Activated T-helper 17 cell treated with anti-CD3 and anti-CD28 coated beads, Interleukin-2, amount 50 U/mL, for 72 hours (primary cell): ENCODE data around the gene CLPSL2. TPM values are rescaled to one million over a fixed set of nuclear protein-coding genes. Genes with fewer than 3 reads are reported as not detected.
"Not testable (repeated sequence)": the region's sequence is repeated elsewhere in the genome, so short reads cannot be mapped to it uniquely, and the experiment has no call there.

ENCODE experiments used
- ATAC-seq: fragments of 150-1000 bp; cut with Tn5 transposase; replicated peaks from 2 replicates; pipeline ENCODE4 v1.10.0; 2021; ENCODE audit warnings: mild to moderate bottlenecking, moderate library complexity
- H3K27ac Mint-ChIP-seq: one replicate; pipeline ENCODE4 v1.8.0; 2022; ENCODE audit warnings: mixed read lengths
- H3K27me3 Mint-ChIP-seq: one replicate; pipeline ENCODE4 v1.8.0; 2022; ENCODE audit warnings: mixed read lengths
- H3K36me3 Mint-ChIP-seq: one replicate; pipeline ENCODE4 v1.8.0; 2022; ENCODE audit warnings: low read depth, mild to moderate bottlenecking, mixed read lengths
- H3K4me1 Mint-ChIP-seq: one replicate; pipeline ENCODE4 v1.8.0; 2022; ENCODE audit warnings: mixed read lengths
- H3K4me3 Mint-ChIP-seq: one replicate; pipeline ENCODE4 v1.8.0; 2022; ENCODE audit warnings: mild to moderate bottlenecking, mixed read lengths
- H3K9me3 Mint-ChIP-seq: one replicate; pipeline ENCODE4 v1.8.0; 2022; ENCODE audit warnings: mixed read lengths
- total RNA-seq, 2 donors: library from RNA; stranded (reverse); gene quantifications; one replicate each; pipeline ENCODE4 v1.2.3, GENCODE V29; 2022

Gene CLPSL2, protein sequence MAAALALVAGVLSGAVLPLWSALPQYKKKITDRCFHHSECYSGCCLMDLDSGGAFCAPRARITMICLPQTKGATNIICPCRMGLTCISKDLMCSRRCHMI
- not detected for total RNA-seq

DNA sequence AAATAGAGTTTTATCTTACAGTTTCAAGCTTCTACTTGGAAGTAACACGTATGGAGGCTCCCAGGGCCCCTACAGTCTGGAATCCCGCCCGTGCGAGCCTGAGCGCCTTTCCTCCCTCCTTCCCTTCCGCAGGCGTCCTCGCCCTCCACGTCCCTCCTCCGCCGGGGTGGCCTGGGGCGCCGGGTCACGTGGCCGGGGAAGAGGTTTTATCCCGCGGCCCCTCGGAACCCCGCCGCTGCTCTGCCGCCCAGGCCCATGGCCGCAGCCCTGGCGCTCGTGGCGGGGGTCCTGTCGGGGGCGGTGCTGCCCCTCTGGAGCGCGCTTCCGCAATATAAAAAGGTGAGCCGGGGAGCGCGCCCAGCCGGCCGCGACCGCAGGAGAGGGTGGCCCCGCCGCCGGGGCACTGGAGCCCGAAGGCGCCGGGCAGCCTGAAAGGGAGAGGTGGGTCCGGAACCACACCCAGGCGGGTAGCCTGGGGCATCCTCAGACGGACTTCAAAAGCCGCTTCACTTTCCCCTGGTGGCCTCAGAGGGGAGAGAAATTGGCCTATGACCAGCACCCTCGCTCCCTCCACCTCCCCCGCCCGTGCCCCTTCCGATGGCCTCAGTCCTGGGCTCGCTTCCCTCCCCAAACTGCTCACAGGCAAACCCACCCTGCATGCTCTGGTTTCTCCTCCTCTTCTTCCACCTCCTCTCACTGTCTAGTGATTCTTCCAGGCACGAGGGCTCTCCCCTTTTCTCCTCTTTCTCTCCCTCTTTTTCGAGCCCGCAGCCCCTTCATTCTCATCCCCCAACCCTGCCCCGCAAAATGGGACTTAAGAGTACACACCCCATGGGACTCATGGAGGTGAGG is at the start of gene CLPSL2:
CLPSL2 (plus strand) TSS at position 235 of the 852 bp plus-strand sequence; CDS start at position 256, 21 bp downstream.
- ATAC-seq, result peak; percentile 21

DNA sequence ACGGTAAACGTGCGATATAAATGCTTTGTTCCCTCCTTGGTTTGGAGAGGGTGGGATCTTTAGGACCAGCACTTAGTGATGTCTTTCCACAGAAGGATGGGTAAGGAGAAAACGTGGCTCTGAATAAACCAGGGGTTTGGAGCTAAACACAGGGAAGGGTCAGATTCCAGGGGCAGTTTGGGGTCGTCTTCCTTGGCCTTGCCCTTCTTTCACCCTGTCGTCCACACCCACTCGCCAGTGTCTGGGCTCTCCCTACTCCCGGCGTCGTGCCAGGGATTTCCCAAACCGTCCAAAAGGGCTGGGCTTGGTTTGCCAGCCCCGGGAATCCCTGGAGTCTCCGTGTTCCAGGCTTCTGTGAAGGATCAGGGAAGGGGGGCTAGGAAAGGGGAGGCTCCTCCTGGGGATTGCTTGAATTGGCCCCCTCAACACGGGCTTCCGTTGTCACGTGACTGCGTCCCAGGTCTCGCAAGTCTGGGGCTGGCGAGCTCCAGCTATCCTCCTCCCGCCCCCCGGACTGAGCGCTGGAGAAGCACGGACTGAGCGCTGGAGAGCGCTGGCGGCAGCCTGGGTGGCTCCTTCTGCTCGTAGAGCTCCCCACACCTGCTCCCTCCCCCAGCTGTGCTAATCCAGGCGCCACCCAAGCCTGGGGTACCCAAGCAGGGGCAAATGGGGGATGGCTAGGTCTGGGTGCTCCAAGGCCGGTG is 49.0 kb upstream of the CLPSL2 start:
- H3K27ac Mint-ChIP-seq, result peak overlapping the region; percentile 67
- peak overlapping the region; percentile 71 for H3K4me3 Mint-ChIP-seq
- peak; percentile 22 for ATAC-seq
- H3K9me3 Mint-ChIP-seq, result no peaks in the 10 kb centered on the region
- H3K4me1 Mint-ChIP-seq, result peaks cover 42% of the 10 kb centered on the region
- no peaks in the 10 kb centered on the region for H3K36me3 Mint-ChIP-seq
- H3K27me3 Mint-ChIP-seq, result no peaks in the 10 kb centered on the region

More for the DNA sequence above, at the start of gene CLPSL2:
- Mint-ChIP-seq H3K4me1 (no peaks in the 10 kb centered on the region), H3K36me3 (no peaks in the 10 kb centered on the region), H3K9me3 (no peaks in the 10 kb centered on the region), H3K4me3 (peak within 1 kb of the TSS; percentile 55), H3K27ac (no peak within 1 kb of the TSS), H3K27me3 (peaks cover 24% of the 10 kb centered on the region)

DNA sequence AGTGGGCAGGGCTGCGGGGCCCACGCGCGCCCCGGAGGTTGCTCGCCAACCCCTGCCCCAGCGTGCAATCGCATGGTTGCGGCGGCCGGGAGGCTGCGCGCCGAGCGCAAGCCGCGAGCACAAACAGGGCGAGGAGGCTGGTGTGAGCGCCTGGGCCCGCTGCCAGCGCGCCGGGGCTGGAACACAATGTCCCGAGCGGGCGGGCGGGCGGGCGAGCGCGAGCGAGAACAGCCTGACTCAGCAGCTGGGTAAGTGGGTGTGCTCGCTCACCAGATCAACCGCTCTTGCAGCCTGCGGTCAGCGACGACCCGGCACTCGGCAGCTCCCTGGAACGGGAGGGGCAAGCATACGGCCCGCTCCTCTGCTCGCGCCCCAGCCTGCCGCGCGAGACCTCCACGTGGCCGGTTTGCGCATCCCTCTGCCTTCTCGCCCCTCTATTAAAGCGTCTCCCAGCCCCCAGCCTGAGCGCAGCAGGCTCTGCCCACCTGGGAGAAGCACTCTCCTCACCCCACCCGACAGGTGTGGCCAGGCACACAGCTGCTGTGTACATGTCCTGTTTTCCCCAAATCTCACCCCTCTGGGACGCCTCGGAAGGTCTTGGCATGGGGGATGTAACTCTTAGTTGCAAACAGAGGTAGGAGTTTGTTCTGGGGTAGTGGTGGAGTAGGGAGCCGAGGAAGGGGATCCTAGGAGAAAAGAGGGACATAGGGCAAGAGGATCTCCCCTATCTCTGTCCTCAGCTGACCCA is 48.3 kb upstream of the CLPSL2 start:
- H3K27ac Mint-ChIP-seq, result peak overlapping the region; percentile 64

DNA sequence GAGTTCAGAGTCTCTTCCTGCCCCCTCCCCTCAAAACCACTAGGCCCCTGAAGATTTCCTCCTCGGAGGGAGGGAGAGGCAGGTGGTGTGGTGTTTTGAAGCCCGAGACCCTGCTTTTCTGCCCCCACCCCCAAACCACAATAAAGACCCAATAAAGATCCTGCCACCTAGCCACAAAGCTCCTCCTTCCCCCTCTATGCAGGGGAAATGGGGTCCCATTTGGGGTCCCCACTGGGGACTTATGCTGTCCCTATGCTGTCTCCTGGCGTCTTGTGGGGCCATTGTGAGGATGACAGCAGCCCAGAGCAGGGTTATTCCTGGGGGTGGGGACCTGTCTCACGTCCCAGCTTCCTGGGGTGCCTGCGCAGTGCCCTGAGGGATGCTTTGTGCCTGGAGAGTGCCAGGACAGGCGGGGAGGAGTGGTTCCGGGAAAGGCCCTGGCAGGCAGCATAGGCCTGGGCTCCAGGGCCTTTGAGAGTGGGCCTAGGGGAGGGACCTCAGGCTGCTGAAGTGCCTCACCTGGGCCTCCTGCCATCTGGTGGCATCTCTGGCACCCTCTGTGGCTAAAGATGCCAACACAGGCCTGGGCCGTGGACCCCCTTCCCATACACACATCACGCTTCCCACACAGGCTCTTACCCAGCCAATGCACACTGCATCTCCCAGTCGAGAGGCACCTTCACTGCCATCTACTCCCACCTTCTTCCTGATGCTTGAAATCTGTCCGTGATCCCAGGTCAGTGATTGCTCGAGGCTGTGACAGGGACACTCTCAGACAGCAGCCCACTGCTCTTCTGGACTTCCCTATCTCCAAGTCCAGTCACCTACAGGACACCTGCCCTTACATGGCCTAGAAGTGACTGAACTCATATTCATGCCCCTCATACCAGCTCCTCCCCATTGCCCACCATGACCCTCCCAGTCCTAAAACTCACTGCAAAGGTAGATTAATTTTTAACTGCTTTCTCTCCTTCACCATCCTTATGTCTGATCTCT is 47.4 kb upstream of the CLPSL2 start:
- Mint-ChIP-seq H3K36me3 (no peaks in the 10 kb centered on the region), H3K27me3 (no peaks in the 10 kb centered on the region), H3K4me1 (peaks cover 47% of the 10 kb centered on the region), H3K27ac (peak overlapping the region; percentile 64), H3K9me3 (no peaks in the 10 kb centered on the region), H3K4me3 (peak overlapping the region; percentile 71)
- ATAC-seq, result no peak

More for the DNA sequence above, 48.3 kb upstream of the CLPSL2 start:
- H3K36me3 Mint-ChIP-seq, result no peaks in the 10 kb centered on the region
- peak overlapping the region; percentile 71 for H3K4me3 Mint-ChIP-seq
- ATAC-seq, result peak; percentile 58
- H3K27me3 Mint-ChIP-seq, result no peaks in the 10 kb centered on the region
- H3K9me3 Mint-ChIP-seq, result no peaks in the 10 kb centered on the region
- H3K4me1 Mint-ChIP-seq, result peaks cover 45% of the 10 kb centered on the region

DNA sequence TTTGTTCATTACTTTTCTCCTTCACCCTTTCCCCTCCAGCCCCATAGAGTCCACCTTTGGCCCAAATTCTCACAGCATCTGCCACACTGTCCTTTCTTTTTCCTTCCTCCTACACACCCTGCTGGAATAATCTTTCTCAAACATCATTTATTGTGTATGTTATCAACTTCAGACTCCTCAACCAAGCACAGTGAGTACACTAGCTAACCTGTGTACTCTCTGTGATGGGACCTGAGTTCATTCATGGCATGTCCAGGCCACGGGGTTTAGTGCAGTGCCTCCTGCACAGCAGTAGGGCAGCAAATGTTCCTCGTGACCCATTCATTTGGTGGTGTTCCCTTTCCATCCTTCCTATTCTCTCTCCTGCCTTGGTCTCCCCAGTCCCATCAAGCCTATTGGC is 46.7 kb upstream of the CLPSL2 start:
- no peaks in the 10 kb centered on the region for H3K36me3 Mint-ChIP-seq
- H3K9me3 Mint-ChIP-seq, result no peaks in the 10 kb centered on the region
- no peaks in the 10 kb centered on the region for H3K27me3 Mint-ChIP-seq
- no peak for ATAC-seq
- peaks cover 46% of the 10 kb centered on the region for H3K4me1 Mint-ChIP-seq
- H3K27ac Mint-ChIP-seq, result no peak overlapping the region
- H3K4me3 Mint-ChIP-seq, result peak overlapping the region; percentile 71

DNA sequence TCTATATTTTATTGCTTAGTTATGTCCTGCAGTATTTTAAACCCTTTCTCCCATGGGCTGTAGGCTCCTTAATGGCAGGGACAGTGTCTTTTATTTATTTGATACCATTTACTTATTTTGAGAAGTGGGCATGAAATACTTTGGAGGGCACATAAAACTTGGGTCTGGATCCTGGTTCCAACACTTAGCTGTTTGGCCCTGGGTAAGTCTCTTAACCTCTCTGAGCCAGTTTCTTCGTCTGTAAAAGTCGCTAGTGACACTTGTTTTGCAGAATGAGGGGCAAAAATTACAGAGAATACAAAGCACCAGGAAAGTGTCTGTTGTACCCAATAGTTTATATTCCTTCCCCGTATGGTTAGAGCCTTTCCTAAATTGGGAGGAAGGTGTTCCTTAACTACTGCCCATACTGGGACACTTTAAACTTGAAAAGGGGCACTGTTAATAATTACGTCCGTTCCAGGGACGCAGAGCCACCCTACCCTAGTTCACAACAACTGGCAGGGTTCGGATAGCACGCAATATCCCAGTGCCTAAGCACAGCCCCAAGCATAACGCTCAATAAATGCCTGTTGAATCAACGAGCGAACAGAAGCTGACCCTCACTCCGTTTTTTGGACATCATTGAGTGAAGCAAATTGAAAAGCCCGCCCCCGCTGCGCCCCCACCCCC is 45.5 kb upstream of the CLPSL2 start:
- ATAC-seq, result no peak
- Mint-ChIP-seq H3K9me3 (no peaks in the 10 kb centered on the region), H3K27me3 (no peaks in the 10 kb centered on the region), H3K4me1 (peaks cover 34% of the 10 kb centered on the region), H3K27ac (peak overlapping the region; percentile 75), H3K4me3 (peak overlapping the region; percentile 78), H3K36me3 (no peaks in the 10 kb centered on the region)

DNA sequence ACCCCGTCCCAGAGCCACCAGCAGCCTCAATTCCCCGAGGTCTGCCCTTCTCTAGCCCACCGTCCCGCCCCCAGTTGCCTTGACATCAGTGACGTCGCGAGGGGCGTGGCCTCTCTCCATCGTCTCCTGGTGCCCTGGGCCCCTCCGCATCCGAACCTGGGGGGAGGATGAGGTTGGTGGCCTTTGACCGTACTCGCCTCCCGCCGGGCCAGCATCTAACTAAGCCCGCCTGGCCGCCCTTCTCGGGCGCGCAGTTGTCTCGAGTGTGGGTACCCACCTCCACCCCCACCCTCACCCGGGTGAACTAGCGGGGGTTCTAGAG is 45.0 kb upstream of the CLPSL2 start:
- peak; percentile 49 for ATAC-seq
- H3K27ac Mint-ChIP-seq, result peak overlapping the region; percentile 75
- no peaks in the 10 kb centered on the region for H3K9me3 Mint-ChIP-seq
- no peaks in the 10 kb centered on the region for H3K36me3 Mint-ChIP-seq
- H3K4me3 Mint-ChIP-seq, result peak overlapping the region; percentile 78
- H3K27me3 Mint-ChIP-seq, result no peaks in the 10 kb centered on the region
- peaks cover 34% of the 10 kb centered on the region for H3K4me1 Mint-ChIP-seq

DNA sequence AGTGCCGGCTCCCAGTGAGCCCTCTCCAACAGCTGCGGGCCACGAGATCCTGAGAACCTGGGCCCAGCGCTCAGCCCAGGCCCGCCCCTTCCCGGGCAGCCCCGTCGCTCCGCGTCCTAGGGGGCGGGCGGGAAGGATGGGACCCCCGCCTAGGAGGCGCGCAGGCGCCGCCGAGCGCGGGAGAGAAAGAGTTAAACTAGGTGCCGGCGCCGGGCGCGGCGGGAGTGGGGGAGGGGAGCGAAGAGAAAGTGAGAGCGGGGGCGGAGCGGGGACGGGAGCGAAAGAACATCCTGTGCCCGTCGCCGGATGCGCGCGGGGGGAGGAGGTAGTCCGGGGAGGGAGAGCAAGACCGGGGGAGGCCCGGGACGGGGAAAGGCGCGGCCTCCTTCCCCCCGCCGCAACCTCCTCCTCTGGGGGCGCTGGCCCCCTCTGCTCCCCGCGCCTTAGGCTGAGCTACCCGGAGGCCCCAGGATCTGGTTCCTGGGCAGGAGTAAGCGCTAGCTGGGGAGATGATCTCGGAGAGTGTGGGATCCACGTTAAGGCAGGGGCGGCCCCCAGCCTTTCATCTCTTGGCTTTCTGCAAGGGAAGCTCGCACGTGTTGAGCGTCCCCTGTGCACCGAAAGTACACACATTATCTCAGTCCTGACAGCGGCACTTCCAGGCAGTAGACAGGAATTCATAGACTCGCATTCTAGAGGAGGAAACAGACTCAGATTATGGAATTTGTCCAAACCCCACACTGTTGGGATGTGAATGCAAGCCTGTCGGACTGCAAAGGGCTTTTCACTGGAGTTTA is 44.5 kb upstream of the CLPSL2 start:
- Mint-ChIP-seq H3K27ac (peak overlapping the region; percentile 75), H3K36me3 (no peaks in the 10 kb centered on the region), H3K4me3 (peak overlapping the region; percentile 78), H3K27me3 (no peaks in the 10 kb centered on the region), H3K4me1 (peaks cover 28% of the 10 kb centered on the region), H3K9me3 (no peaks in the 10 kb centered on the region)
- ATAC-seq, result peak; percentile 61

DNA sequence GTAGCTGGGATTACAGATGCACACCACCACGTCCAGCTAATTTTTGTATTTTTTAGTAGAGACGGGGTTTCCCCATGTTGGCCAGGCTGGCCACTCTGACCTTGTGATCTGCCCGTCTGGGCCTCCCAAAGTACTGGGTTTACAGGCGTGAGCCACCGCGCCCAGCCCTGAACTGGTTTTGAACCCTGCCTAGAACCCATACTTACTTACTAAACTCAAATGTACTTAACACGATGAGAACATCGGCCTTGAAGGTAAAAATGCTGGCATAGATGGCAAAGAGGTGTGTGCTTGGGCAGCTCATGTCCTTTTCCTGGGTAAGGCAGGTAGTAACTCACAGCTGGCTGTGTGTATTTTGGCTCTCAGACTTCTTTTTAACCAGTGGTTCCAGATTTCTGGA is 42.8 kb upstream of the CLPSL2 start:
- Mint-ChIP-seq H3K27me3 (no peaks in the 10 kb centered on the region), H3K9me3 (no peaks in the 10 kb centered on the region), H3K4me3 (no peak overlapping the region), H3K36me3 (no peaks in the 10 kb centered on the region), H3K4me1 (peaks cover 29% of the 10 kb centered on the region), H3K27ac (no peak overlapping the region)
- no peak for ATAC-seq

DNA sequence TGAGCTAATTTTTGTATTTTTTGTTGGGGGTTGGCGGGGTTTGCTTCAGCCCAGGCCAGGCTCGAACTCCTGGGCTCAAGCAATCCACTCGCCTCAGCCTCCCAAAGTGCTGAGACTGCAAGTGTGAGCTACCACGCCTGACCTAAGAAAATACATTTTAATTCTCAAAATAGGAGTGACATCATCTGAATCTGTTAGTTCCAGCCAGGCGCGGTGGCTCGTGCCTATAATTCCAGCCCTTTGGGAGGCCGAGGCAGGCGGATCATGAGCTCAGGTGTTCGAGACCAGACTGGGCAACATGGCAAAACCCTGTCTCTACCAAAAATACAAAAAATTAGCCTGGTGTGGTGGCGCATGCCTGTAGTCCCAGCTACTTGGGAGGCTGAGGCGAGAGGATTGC is 42.1 kb upstream of the CLPSL2 start:
- ATAC-seq, H3K36me3 Mint-ChIP-seq, H3K27me3 Mint-ChIP-seq, H3K9me3 Mint-ChIP-seq, H3K27ac Mint-ChIP-seq, H3K4me3 Mint-ChIP-seq: not testable (repeated sequence)
- H3K4me1 Mint-ChIP-seq, result peaks cover 24% of the 10 kb centered on the region

DNA sequence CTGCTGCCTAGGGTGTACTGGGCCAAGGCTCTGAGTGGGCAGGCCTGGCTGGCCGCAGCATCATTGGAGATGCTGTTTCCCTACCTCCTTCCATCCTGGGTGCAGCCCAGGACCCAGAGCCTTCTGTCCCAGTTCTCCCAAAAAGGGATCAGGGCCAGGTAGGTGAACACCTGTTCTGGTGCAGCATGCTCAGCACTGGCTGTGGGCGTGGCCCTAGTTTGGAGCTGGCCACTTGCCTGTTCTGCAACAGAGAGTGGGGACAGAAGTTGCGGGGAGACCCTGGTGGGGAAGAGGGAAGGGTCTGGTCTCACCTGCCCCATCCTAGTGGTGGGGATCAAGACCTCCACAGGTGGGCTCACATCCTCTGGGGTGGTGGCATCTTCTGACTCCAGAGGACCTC is 40.9 kb upstream of the CLPSL2 start:
- Mint-ChIP-seq H3K27me3 (no peaks in the 10 kb centered on the region), H3K4me1 (peaks cover 17% of the 10 kb centered on the region), H3K36me3 (no peaks in the 10 kb centered on the region), H3K4me3 (no peak overlapping the region), H3K27ac (no peak overlapping the region), H3K9me3 (no peaks in the 10 kb centered on the region)
- no peak for ATAC-seq

DNA sequence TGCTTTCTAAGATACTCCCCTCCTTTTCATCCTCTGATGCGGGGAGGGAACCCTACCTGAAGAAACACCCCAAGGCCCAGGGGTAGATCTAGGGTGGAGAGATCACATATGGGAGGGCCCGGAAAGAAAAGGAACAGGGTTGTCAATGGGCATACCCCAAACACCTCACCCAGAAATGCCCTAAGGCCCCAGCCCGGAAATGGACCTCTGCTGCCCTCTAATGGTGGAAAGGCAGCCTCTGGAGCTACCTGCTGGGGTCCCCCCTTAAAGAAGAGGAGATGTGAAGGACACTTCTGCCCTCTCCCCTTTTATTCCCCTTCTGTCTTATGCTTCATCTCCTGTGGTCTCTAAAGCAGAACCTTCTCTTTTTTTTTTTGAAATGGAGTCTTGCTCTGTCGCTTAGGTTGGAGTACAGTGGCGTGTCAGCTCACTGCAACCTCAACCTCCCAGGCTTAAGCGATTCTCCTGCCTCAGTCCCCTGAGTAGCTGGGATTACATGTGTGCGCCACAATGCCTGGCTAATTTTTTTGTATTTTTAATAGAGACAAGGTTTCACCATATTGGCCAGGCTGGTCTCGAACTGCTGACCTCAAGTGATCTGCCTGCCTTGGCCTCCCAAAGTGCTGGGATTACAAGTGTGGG is 40.0 kb upstream of the CLPSL2 start:
- peak; percentile 38 for ATAC-seq
- Mint-ChIP-seq H3K4me1 (peaks cover 17% of the 10 kb centered on the region), H3K36me3 (no peaks in the 10 kb centered on the region), H3K27me3 (no peaks in the 10 kb centered on the region), H3K27ac (no peak overlapping the region), H3K9me3 (no peaks in the 10 kb centered on the region), H3K4me3 (no peak overlapping the region)
